GM19351 (cell line): Measurements from ENCODE around the gene TEPSIN.

Experiments used
- ATAC-seq: cut with Tn5 transposase; IDR thresholded peaks from one replicate; pipeline ENCODE4 v1.9.1; 2021; ENCODE audit warnings: mild to moderate bottlenecking, moderate library complexity; ENCODE audit not compliant: unreplicated experiment

Gene TEPSIN, protein sequence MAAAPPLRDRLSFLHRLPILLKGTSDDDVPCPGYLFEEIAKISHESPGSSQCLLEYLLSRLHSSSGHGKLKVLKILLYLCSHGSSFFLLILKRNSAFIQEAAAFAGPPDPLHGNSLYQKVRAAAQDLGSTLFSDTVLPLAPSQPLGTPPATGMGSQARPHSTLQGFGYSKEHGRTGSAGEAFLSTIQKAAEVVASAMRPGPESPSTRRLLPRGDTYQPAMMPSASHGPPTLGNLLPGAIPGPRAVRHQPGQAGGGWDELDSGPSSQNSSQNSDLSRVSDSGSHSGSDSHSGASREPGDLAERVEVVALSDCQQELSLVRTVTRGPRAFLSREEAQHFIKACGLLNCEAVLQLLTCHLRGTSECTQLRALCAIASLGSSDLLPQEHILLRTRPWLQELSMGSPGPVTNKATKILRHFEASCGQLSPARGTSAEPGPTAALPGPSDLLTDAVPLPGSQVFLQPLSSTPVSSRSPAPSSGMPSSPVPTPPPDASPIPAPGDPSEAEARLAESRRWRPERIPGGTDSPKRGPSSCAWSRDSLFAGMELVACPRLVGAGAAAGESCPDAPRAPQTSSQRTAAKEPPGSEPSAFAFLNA

DNA sequence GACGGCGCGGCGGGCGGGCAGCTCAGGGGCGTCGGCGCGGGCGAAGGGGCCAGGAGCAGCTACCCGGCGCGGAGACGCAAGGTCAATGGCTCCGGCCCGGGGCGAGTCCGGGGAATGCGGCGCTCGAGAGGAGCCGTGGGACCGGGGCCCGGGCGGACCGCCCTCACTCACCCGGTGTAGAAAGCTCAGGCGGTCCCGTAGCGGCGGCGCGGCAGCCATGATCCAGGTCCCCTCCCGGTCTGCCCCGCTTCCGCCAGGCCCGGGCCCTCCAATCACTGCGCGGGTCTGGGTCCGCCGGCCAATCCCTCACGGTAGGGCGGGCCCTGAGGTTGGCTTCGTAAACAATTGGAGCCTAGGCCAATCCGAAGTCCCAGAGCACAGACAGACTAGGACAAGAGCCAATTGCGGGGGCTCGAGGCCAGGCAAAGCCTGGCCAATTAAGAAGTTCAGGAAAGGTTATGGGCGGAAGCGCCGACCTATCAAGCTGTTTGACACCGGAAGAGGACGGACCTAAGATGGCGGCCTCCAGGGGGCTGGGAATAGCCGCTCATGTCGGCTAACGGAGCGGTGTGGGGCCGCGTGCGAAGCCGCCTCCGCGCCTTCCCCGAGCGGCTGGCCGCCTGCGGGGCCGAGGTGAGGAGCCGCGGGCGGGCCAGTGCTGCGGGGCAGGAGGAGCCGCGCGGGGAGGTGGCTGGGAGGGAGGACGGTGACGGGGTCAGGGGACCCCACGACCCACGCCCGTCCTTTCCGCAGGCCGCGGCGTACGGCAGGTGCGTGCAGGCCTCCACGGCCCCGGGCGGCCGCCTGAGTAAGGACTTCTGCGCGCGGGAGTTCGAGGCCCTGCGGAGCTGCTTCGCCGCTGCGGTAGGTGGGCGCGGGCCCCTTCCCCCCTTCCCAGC lies at the start of gene TEPSIN, which contains the start of gene NDUFAF8:
TSS of gene TEPSIN (minus strand) at position 241 of the 899 bp plus-strand sequence. CDS start at position 219, 22 bp downstream.
TSS of gene NDUFAF8 (plus strand) at position 504 of the 899 bp plus-strand sequence. CDS start at position 550, 46 bp downstream.
- peak; percentile 90 for ATAC-seq

DNA sequence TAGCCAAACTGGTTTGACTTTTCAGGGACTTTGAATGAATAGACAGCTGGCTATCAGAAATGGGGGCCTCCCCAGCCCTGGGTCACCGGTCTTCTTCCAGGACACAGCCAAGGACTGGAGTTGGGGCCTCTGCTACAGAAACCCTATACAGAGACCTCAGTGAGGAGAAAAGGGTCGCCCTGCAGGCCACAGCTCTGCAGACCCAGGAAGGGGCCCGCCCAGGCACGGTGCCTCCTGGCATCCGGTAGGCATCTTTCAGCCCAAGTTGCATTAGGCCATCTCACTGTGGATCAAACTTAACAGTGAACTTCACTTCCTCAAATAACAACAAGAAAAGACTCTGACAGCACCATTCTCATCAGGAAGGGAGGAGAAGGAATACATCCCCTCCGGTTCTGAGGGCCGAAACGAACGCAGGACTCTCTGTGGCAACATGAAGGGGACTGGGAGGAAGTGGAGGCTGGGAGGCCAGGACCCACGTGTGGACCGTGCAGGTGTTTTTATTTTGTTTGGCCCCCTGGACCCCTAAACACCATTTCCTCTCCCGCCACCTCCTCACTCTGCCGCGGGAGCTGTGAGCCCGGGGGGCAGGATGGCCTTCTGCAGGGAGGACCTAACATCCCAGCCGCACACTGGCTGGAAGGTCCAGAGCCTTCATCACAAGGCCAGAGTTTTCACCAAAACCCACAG lies 49.0 kb upstream of the TEPSIN start:
- no peak for ATAC-seq

DNA sequence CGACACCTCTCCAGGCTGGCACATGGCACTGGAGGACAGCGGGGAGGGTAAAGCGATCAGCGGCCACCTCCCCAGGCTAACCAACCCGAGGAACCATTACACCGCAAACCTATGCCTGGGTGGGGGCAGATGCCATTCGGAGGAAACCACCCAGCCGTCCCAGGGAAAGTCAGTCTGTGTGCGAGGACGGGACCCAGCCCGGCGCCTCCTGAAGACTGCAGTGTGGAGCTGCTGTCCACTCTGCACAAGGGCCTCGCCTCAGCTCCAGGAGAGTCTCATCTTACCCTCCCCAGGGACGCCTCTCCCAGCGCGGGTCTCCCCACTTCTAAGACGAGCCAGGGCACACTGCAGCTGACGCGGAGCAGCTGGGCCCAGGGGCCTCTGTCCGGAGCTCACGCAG lies 48.3 kb upstream of the TEPSIN start:
- no peak for ATAC-seq

DNA sequence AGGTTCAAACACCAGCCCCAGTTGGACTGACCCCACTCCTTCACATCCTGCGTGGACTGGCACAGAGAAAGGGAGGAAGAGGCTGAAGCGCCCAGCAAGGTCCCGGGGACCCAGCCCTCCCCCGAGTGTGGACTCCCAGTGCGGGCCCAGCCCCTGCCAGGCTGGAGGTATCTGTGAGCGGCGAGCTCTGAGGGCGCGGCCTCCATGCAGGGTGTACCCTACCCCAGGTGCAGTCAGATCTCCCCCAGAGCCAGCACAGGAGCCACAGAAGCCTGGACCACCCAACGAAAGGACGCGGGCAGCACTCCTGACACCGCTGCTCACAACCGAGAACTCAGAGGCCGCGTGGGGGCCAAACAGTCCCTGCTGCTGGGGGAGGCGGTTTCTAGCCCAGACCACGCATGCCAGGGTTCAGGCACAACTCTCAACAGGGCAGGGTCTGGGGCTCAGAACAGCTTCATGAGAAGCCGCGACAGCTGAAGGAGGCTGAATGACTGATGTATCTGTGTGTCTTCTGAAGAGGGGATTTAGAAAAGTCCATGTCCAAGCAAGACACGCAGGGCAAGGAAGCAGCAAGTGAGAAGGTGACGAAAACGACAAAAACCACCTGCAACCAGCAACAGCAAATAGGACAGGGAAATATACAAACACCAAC lies 47.8 kb upstream of the TEPSIN start:
- ATAC-seq, result no peak

DNA sequence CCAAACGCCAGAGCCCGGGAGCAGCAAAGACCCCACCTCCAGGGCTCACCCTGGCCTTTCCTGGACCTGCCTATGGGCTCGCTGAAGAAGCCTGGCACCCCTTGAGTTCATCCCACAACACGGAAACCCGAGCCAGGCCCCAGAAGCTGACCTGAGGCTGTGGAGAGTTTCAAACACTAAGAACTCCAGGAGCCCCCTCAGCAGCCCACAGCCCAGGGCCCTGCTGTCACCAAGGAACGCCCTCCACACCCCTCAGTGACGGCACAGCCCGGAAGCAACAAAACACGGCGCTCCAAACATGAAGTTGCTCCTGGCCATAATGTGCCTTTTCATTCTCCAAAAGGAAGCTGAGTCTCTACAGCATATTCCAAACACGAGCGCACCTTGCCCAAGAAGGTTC lies 47.0 kb upstream of the TEPSIN start:
- no peak for ATAC-seq

DNA sequence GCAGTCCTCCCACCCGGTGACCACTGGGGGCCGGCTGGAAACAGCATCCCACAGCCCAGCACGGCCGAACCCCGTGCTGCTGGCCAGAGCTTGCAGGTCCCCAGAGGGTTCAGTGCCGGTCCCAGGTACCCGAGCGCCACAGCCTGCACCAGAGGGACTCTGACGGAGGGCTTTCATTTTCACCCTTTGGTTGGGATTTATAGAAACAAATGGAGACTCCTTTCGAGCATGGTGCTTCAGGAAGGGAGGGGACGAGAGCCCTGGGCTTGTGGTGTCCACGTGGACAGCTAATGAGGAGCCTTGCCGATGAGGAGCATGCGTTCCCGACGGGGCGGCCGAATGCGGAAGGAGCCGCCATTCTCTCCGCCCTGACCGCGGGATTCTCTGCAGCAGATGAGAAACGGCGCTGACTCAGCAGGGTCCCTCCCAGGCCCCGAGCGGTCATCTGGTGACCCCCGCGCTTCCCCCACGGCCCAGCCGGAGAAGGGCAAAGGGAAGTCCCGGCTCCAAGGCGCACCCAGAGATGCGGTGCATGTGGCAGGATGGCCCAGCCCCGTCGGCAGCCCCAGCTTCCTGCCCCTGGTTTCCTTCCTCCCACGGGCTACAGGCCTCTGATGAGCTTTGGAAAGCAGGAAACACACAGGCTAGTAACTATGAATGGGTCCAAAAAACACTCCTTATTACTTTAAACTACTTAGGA lies 46.5 kb upstream of the TEPSIN start:
- ATAC-seq, result no peak

DNA sequence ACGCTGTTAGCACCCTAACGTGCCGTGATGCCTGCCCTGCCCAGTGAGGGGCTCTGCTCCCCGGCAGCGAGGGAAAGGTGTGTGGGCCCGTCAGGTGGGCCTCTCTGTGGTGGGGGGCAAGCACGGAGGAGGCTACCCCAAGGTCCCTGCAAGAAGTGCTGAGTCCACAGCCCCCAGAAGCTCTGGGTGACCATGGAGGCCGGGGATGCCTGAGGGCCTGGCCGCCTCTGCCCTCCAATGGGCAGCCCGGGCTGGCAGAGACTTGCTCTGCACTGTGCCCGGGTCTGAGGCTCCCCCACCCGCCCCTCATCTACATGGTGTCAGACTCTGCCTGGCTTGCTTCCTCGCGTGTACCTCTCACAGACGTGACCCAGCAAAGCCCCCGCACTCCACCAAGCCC lies 44.0 kb upstream of the TEPSIN start:
- ATAC-seq, result no peak

DNA sequence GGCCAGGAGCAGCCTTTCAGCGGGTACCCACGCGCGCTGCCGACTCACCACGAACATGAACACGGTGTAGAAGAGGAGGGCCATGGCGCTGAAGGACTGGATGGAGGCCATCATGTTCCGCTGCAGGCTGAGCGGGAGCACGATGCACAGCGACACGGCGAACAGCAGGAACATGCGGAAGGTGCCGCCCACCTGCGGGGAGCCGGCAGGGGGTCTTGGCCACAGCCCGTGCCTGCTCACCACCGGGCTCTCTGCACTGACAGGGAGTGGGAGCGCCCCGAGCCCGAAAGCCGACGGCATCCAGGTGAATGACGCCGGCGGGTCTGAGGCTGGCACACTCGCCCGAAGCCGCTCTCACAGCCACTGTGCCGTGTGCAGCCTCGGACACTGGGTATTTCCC lies 43.3 kb upstream of the TEPSIN start:
- ATAC-seq, result no peak

DNA sequence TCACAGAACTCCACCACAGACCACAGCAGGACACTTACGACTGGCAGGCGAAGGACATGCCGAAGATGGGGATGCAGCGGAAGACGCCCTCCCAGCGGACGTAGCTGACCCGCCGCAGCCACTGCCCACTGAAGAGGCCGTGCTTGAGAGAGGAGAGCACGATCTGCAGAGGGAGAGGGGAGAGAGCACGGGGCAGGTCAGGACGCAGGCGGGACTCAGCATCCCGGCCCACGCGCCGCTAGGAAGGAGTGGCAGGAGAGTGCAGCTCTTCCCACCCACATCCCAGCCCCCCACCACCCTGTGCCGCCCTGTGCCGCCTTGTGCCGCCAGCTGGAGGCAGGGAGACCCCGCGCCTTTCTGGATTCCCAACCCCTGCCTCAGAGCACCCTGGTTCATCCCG lies 41.7 kb upstream of the TEPSIN start:
- ATAC-seq, result no peak

DNA sequence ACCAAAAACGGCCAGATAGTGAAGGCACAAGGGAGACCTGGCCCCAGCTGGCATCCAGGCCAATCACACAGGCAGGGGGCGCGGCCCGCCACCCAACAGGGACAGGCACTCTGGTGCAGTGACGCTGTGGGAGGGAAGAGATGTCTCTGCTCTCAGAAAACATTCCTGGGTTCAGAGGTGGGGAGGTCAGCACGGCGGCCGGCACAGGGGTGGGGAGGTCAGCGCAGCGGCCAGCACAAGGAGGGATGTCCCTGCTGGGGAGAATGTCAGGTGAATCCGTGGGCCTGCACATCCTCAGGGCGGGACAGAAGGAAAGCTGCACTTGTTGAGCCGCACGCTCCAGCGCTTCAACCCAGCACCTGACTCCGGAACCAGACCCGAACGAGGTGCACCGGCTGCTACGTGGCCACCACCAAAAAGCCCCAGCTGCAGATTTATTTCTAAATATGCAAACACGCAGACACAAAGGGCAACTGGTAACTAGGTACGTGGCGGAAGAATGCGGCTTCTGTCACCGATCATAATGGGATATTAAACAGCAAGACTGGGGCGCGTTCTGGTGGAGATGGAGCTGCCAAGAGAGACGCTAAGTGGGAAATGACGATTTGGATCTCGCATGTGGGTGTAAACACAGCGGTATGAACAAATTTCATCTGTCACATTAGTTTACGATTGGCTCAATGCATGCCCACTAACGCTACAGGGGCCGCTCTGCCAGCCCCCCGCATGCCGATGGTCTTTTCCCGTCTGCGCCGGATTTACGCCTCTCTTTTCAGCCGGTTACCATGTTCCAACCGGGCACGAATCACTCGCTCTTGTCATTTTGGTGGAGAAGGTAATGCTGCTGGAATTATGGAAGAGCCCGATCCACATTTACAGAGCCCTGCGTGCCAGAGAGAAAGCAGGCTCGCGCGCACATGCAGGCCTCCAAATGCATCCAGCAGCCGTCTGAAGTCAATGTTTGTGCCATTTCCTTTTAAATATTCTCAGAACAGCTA lies 40.7 kb upstream of the TEPSIN start:
- no peak for ATAC-seq

DNA sequence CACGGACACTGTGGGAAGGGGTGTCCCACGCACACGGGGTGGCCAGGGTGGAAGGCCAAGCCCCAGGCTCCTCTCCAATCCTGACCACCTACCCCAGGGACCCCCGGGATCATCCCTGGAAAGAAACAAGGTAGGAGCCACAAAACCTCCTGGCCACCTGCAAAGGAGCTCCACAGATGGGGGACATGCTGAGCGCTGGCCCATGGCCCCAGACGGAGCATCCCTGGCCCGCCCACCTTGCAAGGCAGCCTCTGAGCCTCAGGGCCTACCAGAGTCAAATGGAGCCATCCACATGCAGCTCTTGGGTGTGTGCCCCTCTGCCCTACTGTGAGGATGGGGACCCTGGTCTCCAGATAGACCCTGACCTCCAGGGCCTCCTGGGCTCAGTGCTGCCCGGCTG lies 40.0 kb upstream of the TEPSIN start:
- ATAC-seq, result no peak

DNA sequence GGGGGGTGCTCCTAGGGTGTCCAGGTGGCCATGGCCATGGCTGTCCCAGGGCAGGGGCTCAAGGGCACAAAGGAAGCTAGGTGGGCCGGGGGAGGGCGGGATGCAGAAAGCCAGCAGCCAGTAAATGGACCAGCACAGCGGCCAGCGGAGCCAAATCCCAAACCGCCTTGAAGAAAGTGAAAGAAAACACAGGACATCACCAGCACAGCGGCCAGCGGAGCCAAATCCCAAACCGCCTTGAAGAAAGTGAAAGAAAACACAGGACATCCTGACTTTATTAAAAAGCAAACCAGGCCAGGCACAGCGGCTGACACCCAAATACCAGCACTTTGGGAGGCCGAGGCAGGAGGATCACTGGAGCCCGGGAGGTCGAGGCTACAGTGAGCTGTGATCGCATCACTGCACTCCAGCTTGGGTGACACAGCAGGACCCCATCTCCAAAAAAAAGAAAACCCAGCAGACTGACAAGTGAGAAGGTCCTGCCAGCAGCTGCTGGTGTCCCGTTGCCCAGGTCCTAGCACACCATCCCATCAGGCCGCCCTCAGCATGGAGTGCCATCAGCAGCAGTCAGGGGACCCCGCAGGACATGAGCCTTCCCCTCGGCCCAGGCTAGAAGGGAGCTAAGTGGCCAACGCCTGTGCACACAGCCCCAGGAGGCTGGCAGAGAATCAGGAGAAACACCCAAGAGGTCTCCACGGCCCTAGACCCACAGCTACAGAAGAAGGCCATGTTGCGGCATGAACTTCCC lies 39.3 kb upstream of the TEPSIN start:
- ATAC-seq, result no peak

DNA sequence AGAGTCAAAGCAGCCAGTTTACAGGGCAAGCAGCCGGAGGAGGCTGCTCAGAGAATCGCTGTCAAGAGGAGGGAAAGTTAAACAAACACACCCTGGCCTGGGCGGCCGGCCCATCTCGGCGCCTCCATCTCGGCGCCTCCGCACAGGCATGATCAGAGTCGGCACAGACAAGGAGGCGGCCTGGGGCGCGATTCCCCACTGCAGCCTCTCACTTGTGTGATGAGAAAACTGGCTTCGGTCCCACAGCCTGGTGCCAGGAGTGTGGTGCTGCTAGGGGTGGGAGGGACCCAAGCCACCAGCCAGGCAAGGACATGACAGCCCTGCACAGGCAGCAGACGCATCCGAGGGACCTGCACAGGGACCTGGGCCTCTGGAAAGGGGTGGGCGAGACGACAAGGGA lies 38.6 kb upstream of the TEPSIN start:
- no peak for ATAC-seq

DNA sequence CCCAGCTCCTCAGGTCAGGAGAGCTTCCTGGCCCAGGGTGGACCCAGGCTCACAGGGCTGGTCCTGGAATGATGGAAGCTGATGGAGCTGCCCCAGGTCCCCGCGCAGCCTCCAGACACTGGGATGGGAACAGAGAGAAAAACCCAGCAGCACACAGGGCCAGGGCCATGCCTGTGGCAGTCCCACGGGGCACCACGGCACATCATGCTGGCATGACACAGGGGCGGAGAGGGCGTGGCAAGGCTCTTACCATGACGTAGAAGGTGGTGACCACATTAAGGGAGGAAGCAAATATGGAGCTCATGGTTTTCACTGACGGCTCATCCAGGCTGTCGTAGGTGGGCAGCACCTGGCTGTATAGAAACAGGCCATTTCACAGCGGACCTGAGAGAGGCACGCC lies 37.9 kb upstream of the TEPSIN start:
- ATAC-seq, result no peak

DNA sequence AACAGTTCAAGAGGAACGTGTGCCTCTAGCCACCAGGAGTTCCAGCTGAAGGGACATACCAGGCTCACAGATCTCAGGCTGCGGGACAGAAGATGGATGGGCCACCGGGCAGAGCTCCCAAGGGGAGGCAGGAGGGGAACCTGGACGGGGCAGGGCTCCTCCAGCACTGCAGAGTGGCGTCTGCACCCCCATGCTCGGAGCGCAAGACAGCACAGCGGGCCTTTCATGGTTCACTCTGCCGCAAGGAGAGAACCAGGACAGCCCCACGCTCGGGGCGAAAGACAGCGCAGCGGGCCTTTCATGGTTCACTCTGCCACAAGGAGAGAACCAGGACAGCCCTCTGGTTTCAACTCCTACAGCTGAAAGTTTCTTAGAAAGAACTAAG lies 35.6 kb upstream of the TEPSIN start:
- no peak for ATAC-seq

DNA sequence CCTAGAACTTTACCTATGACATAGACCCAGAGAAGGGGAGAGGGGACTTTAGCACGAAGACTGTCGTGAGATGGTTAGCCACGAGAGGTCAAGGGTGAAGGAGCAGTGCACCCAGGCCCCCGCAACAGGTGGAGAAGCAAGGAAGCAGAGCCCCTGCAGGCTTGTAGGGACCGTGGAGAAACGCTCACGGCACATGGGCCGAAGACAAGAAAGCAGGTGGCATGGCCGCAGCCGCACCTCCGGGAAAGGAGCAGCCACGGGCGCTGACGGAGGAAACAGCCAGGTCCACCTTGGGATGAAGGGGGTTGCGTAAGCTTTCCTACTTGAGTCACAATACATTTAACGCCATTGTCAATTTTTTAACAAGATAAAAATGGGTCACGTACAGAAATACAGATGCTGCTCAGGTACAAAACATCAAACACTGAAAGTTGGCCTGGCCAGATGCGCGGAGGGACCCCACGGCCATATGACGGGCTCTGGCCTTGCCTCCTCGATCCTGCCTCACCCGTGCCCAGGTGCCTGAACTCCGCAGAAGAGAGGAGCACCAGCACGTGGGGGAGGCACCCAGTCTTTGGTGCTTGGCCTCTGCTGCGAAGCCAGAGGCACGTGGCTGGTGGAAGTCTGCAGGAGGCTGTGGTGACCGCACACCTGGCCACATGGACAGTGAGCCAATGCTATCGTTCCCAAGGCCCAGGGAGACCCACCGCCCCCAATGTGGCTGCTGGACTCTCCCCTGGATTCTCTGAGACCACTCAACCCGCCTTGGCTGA lies 35.0 kb upstream of the TEPSIN start:
- ATAC-seq, result no peak

DNA sequence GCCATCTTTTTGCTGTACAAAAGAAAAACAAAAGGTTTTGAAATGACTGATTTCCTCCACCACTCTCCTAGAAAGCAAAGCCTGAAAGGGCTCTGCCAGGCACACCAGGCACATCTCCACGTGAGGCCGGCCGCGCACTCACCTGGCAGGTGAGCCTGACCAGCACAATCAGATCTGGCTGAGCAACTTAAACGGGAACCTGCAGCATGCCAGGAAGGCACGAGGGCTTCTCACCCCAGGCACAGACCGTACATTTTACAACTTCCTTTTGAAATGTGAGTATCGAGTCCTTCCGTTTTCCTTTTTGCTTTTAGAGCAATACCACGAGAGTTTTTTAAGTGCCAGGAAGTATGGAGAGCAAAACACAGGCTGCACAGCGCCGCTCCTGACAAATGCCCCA lies 33.8 kb upstream of the TEPSIN start:
- ATAC-seq, result no peak
